ENCODE data around the gene ZNF260. TPM values are rescaled to one million over a fixed set of nuclear protein-coding genes. Genes with fewer than 3 reads are reported as not detected.
A peak's percentile ranks its signal among the peaks of the same experiment; 100 is the strongest.
"Not testable (repeated sequence)": the region's sequence is repeated elsewhere in the genome, so short reads cannot be mapped to it uniquely, and the experiment has no call there.

The ZNF260 gene
- total and polyA plus RNA-seq, 2 donors (not counting 1 experiment from before 2014, with no cell fraction given) = 9.4 to 21.3 TPM

DNA sequence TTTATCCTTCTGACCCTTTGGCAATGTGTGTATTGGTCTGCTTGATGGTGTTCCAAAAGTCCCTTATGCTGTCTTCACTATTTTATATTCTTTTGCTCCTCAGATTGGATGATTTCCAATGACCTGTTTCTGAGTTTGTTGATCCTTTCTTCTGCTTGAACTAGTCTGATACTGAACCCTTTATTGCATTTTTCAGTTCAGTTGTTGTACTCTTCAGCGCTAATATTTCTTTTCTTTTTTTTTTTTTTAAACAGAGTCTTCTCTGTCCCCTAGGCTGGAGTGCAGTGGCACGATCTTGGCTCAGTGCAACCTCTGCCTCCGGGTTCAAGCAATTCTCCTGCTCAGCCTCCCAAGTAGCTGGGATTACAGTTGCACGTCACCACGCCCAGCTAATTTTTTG is 26.1 kb downstream of the ZNF260 start:
- no peak overlapping the region for H3K9ac ChIP-seq (ENCODE audit: insufficient read depth, low read length)
- H4K20me1 ChIP-seq (ENCODE audit: control insufficient read depth, extremely low read depth, insufficient read depth, low read length) = no peaks in the 10 kb centered on the region
- no peak for DNase-seq (ENCODE audit: low read depth in 2 of 2)
- H3K4me2 ChIP-seq (ENCODE audit: extremely low read depth, insufficient read depth, low read length) = no peak overlapping the region
- H3K79me2 ChIP-seq (ENCODE audit: control insufficient read depth, insufficient read depth, low read length) = no peaks in the 10 kb centered on the region
- H2AFZ ChIP-seq (ENCODE audit: low read length) = no peak overlapping the region
- H3K4me1 ChIP-seq (ENCODE audit: control insufficient read depth, extremely low read depth, insufficient read depth, low read length) = no peaks in the 10 kb centered on the region
- no peak overlapping the region for H3K4me3 ChIP-seq (replicated peaks in 1 of 4; ENCODE audit: control extremely low read depth in 1 of 4, insufficient read depth in 1 of 4, low read depth in 3 of 4, low read length in 4 of 4)
- no peaks in the 10 kb centered on the region for H3K27me3 ChIP-seq (ENCODE audit: control insufficient read depth, insufficient read depth, low read length)
- H3K27ac ChIP-seq (ENCODE audit: insufficient read depth, low read length) = no peak overlapping the region
- TF ChIP-seq, protein P1, sequence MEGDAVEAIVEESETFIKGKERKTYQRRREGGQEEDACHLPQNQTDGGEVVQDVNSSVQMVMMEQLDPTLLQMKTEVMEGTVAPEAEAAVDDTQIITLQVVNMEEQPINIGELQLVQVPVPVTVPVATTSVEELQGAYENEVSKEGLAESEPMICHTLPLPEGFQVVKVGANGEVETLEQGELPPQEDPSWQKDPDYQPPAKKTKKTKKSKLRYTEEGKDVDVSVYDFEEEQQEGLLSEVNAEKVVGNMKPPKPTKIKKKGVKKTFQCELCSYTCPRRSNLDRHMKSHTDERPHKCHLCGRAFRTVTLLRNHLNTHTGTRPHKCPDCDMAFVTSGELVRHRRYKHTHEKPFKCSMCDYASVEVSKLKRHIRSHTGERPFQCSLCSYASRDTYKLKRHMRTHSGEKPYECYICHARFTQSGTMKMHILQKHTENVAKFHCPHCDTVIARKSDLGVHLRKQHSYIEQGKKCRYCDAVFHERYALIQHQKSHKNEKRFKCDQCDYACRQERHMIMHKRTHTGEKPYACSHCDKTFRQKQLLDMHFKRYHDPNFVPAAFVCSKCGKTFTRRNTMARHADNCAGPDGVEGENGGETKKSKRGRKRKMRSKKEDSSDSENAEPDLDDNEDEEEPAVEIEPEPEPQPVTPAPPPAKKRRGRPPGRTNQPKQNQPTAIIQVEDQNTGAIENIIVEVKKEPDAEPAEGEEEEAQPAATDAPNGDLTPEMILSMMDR (conservative IDR thresholded peaks at IDR 0.05 in 1 of 2, IDR thresholded peaks at IDR 0.05 in 1 of 2; ENCODE audit: low read depth in 1 of 2, low read length in 2 of 2) = no peak
- no peak for TF ChIP-seq EZH2 (IDR thresholded peaks at IDR 0.05; ENCODE audit: low read length, missing control alignments)
- H3K9me3 ChIP-seq (ENCODE audit: control insufficient read depth, insufficient read depth, low read depth, low read length) = no peaks in the 10 kb centered on the region
- no peaks in the 10 kb centered on the region for H3K36me3 ChIP-seq (ENCODE audit: control insufficient read depth, insufficient read depth, low read length)

DNA sequence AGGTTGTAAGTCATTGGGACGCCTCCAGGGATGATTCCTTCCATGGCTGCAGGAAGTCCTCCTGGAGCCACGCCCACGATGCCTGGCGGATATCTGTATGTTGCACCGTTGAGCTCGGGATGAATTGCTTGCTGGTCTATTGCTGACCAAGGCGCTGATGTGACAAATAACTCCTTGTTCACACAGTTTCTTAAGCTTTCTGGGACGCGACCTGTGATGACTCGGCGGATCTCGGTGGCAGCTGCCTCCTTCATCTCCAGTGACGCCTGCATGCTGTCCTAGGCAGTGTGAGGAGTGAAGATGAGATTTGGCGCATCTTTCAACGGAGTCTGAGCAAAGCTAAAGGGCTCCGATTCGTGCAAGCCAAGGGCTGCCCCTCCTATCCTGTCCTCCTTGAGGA is 31.1 kb downstream of the ZNF260 start:
- Histone ChIP-seq H3K4me2 (ENCODE audit: extremely low read depth, insufficient read depth, low read length) (no peak overlapping the region), H4K20me1 (ENCODE audit: control insufficient read depth, extremely low read depth, insufficient read depth, low read length) (no peaks in the 10 kb centered on the region), H3K79me2 (ENCODE audit: control insufficient read depth, insufficient read depth, low read length) (no peaks in the 10 kb centered on the region), H2AFZ (ENCODE audit: low read length) (no peak overlapping the region), H3K4me3 (replicated peaks in 1 of 4; ENCODE audit: control extremely low read depth in 1 of 4, insufficient read depth in 1 of 4, low read depth in 3 of 4, low read length in 4 of 4) (no peak overlapping the region), H3K9ac (ENCODE audit: insufficient read depth, low read length) (no peak overlapping the region), H3K4me1 (ENCODE audit: control insufficient read depth, extremely low read depth, insufficient read depth, low read length) (no peaks in the 10 kb centered on the region), H3K27ac (ENCODE audit: insufficient read depth, low read length) (no peak overlapping the region), H3K9me3 (ENCODE audit: control insufficient read depth, insufficient read depth, low read depth, low read length) (no peaks in the 10 kb centered on the region), H3K27me3 (ENCODE audit: control insufficient read depth, insufficient read depth, low read length) (no peaks in the 10 kb centered on the region), H3K36me3 (ENCODE audit: control insufficient read depth, insufficient read depth, low read length) (no peaks in the 10 kb centered on the region)
- TF ChIP-seq, protein P1 (conservative IDR thresholded peaks at IDR 0.05 in 1 of 2, IDR thresholded peaks at IDR 0.05 in 1 of 2; ENCODE audit: low read depth in 1 of 2, low read length in 2 of 2) = no peak
- no peak for TF ChIP-seq EZH2 (IDR thresholded peaks at IDR 0.05; ENCODE audit: low read length, missing control alignments)
- DNase-seq (ENCODE audit: low read depth in 2 of 2) = no peak

DNA sequence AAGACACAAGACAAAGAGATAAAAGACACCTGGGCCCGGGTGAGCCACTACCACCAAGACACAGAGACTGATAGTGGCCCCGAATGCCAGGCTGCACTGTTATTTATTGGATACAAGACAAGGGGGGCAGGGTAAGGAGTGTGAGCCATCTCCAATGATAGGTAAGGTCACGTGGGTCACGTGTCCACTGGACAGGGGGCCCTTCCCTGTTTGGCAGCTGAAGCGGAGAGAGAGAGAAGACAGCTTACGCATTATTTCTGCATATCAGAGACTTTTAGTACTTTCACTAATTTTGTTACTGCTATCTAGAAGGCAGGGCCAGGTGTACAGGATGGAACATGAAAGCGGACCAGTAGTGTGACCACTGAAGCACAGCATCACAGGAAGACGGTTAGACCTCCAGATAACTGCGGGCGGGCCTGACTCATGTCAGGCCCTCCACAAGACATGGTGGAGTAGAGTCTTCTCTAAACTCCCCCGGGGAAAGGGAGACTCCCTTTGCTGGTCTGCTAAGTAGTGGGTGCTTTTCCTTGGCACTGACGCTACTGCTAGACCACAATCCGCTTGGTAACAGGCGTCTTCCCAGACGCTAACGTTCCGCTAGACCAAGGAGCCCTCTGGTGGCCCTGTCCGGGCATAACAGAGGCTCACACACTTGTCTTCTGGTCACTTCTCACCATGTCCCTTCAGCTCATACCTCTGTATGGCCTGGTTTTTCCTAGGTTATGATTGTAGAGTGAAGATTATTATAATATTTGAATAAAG is 35.2 kb downstream of the ZNF260 start:
- not testable (repeated sequence) for H2AFZ ChIP-seq (ENCODE audit: low read length); H3K4me2 ChIP-seq (ENCODE audit: extremely low read depth, insufficient read depth, low read length); H3K9ac ChIP-seq (ENCODE audit: insufficient read depth, low read length); H4K20me1 ChIP-seq (ENCODE audit: control insufficient read depth, extremely low read depth, insufficient read depth, low read length); H3K79me2 ChIP-seq (ENCODE audit: control insufficient read depth, insufficient read depth, low read length); H3K27ac ChIP-seq (ENCODE audit: insufficient read depth, low read length); H3K36me3 ChIP-seq (ENCODE audit: control insufficient read depth, insufficient read depth, low read length); H3K4me3 ChIP-seq (replicated peaks in 1 of 4; ENCODE audit: control extremely low read depth in 1 of 4, insufficient read depth in 1 of 4, low read depth in 3 of 4, low read length in 4 of 4); H3K9me3 ChIP-seq (ENCODE audit: control insufficient read depth, insufficient read depth, low read depth, low read length); H3K4me1 ChIP-seq (ENCODE audit: control insufficient read depth, extremely low read depth, insufficient read depth, low read length); H3K27me3 ChIP-seq (ENCODE audit: control insufficient read depth, insufficient read depth, low read length)
- TF ChIP-seq, protein P1 (conservative IDR thresholded peaks at IDR 0.05 in 1 of 2, IDR thresholded peaks at IDR 0.05 in 1 of 2; ENCODE audit: low read depth in 1 of 2, low read length in 2 of 2) = peak; percentile 63 to 65
- DNase-seq (ENCODE audit: low read depth in 2 of 2) = peak; percentile 55 to 60

DNA sequence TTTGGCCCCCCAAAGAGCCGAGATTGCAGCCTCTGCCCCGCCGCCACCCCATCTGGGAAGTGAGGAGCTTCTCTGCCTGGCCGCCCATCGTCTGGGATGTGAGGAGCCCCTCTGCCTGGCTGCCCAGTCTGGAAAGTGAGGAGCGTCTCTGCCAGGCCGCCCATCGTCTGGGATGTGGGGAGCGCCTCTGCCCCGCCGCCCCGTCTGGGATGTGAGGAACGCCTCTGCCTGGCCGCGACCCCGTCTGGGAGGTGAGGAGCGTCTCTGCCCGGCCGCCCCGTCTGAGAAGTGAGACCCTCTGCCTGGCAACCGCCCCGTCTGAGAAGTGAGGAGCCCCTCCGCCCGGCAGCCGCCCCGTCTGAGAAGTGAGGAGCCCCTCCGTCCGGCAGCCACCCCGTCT is 37.2 kb downstream of the ZNF260 start:
- not testable (repeated sequence) for H3K36me3 ChIP-seq (ENCODE audit: control insufficient read depth, insufficient read depth, low read length); H3K9me3 ChIP-seq (ENCODE audit: control insufficient read depth, insufficient read depth, low read depth, low read length); H4K20me1 ChIP-seq (ENCODE audit: control insufficient read depth, extremely low read depth, insufficient read depth, low read length); H3K27ac ChIP-seq (ENCODE audit: insufficient read depth, low read length); H3K9ac ChIP-seq (ENCODE audit: insufficient read depth, low read length); H3K4me2 ChIP-seq (ENCODE audit: extremely low read depth, insufficient read depth, low read length); DNase-seq (ENCODE audit: low read depth in 2 of 2); H3K27me3 ChIP-seq (ENCODE audit: control insufficient read depth, insufficient read depth, low read length); H3K4me1 ChIP-seq (ENCODE audit: control insufficient read depth, extremely low read depth, insufficient read depth, low read length); H2AFZ ChIP-seq (ENCODE audit: low read length); H3K79me2 ChIP-seq (ENCODE audit: control insufficient read depth, insufficient read depth, low read length); H3K4me3 ChIP-seq (replicated peaks in 1 of 4; ENCODE audit: control extremely low read depth in 1 of 4, insufficient read depth in 1 of 4, low read depth in 3 of 4, low read length in 4 of 4)
